H1 (cell line): ENCODE measurements around the gene BSG. TPM values are rescaled to one million over a fixed set of nuclear protein-coding genes. Genes with fewer than 3 reads are reported as not detected.

Source experiments
- CTCF ChIA-PET: fragments of 300-600 bp; sonication (Branson Sonifier 250); formaldehyde crosslinking; loops from one replicate; lab custom pipeline; 2021; ENCODE audit not compliant: partially characterized antibody; lab: Charles Lee
- POLR2A ChIA-PET: fragments of 300-600 bp; sonication (Branson Sonifier 250); formaldehyde crosslinking; loops from one replicate; lab custom pipeline; 2021; ENCODE audit warnings: inconsistent platforms; ENCODE audit not compliant: partially characterized antibody; lab: Charles Lee
- DNase-seq, 2 experiments: peaks; one replicate each; pipeline versions ENCODE4 v3.0.0 to v3.0.0-alpha.2; 2010 to 2022; ENCODE audit warnings: low spot score in 2 of 2, low read depth in 1 of 2, mixed read lengths in 1 of 2
- FAIRE-seq: peaks from 2 replicates; lab custom pipeline; 2011; peaks lifted over from hg19 to GRCh38; lab: Jason Lieb, UNC
- H2AFZ ChIP-seq: 2 replicates; pipeline ENCODE4 v1.8.1; 2012; ENCODE audit warnings: low read length, inconsistent platforms
- H2AK5ac ChIP-seq: 2 replicates; pipeline ENCODE4 v1.6.1; 2013; ENCODE audit warnings: low read depth, low read length
- H2BK120ac ChIP-seq: replicated peaks from 2 replicates; pipeline ENCODE3; 2013; ENCODE audit warnings: low read depth, low read length, inconsistent platforms
- H2BK12ac ChIP-seq: 2 replicates; pipeline ENCODE4 v1.6.1; 2013; ENCODE audit warnings: low read depth, low read length
- H2BK15ac ChIP-seq: 2 replicates; pipeline ENCODE4 v1.6.1; 2013; ENCODE audit warnings: low read length
- H2BK20ac ChIP-seq: 2 replicates; pipeline ENCODE4 v1.6.1; 2013; ENCODE audit warnings: low read length
- H2BK5ac ChIP-seq: 2 replicates; pipeline ENCODE4 v1.6.1; 2013; ENCODE audit warnings: low read depth, low read length
- H3K14ac ChIP-seq: 2 replicates; pipeline ENCODE4 v1.6.1; 2013; ENCODE audit warnings: inconsistent platforms; ENCODE audit not compliant: insufficient read length
- H3K18ac ChIP-seq: 2 replicates; pipeline ENCODE4 v1.6.1; 2013; ENCODE audit warnings: low read length; ENCODE audit errors: extremely low read depth
- H3K23ac ChIP-seq: 2 replicates; pipeline ENCODE4 v1.6.1; 2013; ENCODE audit warnings: inconsistent platforms; ENCODE audit not compliant: insufficient read length
- H3K23me2 ChIP-seq: 2 replicates; pipeline ENCODE4 v1.6.1; 2013; ENCODE audit warnings: low read depth, low read length
- H3K27ac ChIP-seq: 2 replicates; pipeline ENCODE4 v1.6.1; 2011; ENCODE audit warnings: low read depth, low read length, inconsistent platforms
- H3K27me3 ChIP-seq, 4 experiments: replicated peaks in 1 of 4; 1 replicate in 1 of 4; 2 replicates in 3 of 4; pipeline versions ENCODE4 v1.6.1 to v1.8.1; 2011 to 2013; ENCODE audit warnings: low read length in 3 of 4, mild to moderate bottlenecking in 3 of 4, inconsistent platforms in 2 of 4, mixed read lengths in 2 of 4, moderate library complexity in 1 of 4; ENCODE audit not compliant: control insufficient read depth in 3 of 4, insufficient read depth in 3 of 4; ENCODE audit errors: extremely low read depth in 1 of 4
- H3K36me3 ChIP-seq, 4 experiments: 2 replicates each; pipeline versions ENCODE4 v1.6.1 to v1.8.1; 2011 to 2013; ENCODE audit warnings: mild to moderate bottlenecking in 4 of 4, low read length in 3 of 4, moderate library complexity in 2 of 4, control low read depth in 1 of 4, inconsistent platforms in 1 of 4; ENCODE audit not compliant: insufficient read depth in 4 of 4, control insufficient read depth in 2 of 4
- H3K4ac ChIP-seq: replicated peaks from 2 replicates; pipeline ENCODE3; 2013; ENCODE audit warnings: low read length, low read depth, mixed read lengths, inconsistent platforms; ENCODE audit not compliant: insufficient read length
- H3K4me1 ChIP-seq, 4 experiments: replicated peaks in 1 of 4; 1 replicate in 1 of 4; 2 replicates in 3 of 4; pipeline versions ENCODE4 v1.6.1 to v1.8.1; 2011 to 2013; ENCODE audit warnings: low read length in 3 of 4, inconsistent platforms in 2 of 4, mixed read lengths in 1 of 4; ENCODE audit not compliant: insufficient read depth in 4 of 4, control insufficient read depth in 3 of 4
- H3K4me2 ChIP-seq, 2 experiments: 2 replicates each; pipeline versions ENCODE4 v1.6.1 to v1.8.1; 2011 to 2013; ENCODE audit warnings: low read depth in 2 of 2, low read length in 2 of 2, control low read depth in 1 of 2, inconsistent platforms in 1 of 2, mild to moderate bottlenecking in 1 of 2; ENCODE audit not compliant: insufficient read depth in 1 of 2
- H3K4me3 ChIP-seq, 4 experiments: fragments of 200-600, 300-600 bp in 1 of 4; sonication (generic), shearing (Covaris generic), sonication (Bioruptor Twin) in 1 of 4; 2 replicates each; pipeline versions ENCODE4 v1.5.1 to v1.8.1; 2011 to 2016; ENCODE audit warnings: low read length in 4 of 4, low read depth in 3 of 4, control low read depth in 2 of 4, inconsistent platforms in 2 of 4, mild to moderate bottlenecking in 2 of 4, mixed read lengths in 1 of 4, moderate library complexity in 1 of 4; ENCODE audit not compliant: insufficient read depth in 2 of 4; ENCODE audit errors: extremely low read depth in 1 of 4
- H3K56ac ChIP-seq: replicated peaks from 2 replicates; pipeline ENCODE3; 2013; ENCODE audit warnings: low read depth, mild to moderate bottlenecking, mixed read lengths, low read length, inconsistent platforms; ENCODE audit not compliant: insufficient read length
- H3K79me1 ChIP-seq: 2 replicates; pipeline ENCODE4 v1.6.1; 2013; ENCODE audit warnings: low read depth, low read length, control low read depth
- H3K79me2 ChIP-seq, 2 experiments: 2 replicates each; pipeline versions ENCODE4 v1.6.1 to v1.8.1; 2012 to 2013; ENCODE audit warnings: low read length in 2 of 2, mild to moderate bottlenecking in 2 of 2, inconsistent platforms in 1 of 2; ENCODE audit not compliant: insufficient read depth in 2 of 2, control insufficient read depth in 1 of 2
- H3K9ac ChIP-seq, 4 experiments: replicated peaks in 1 of 4; 1 replicate in 1 of 4; 2 replicates in 3 of 4; pipeline versions ENCODE4 v1.6.1 to v1.8.1; 2011 to 2013; ENCODE audit warnings: low read depth in 3 of 4, low read length in 3 of 4, control low read depth in 2 of 4, mild to moderate bottlenecking in 2 of 4, moderate library complexity in 2 of 4, inconsistent platforms in 1 of 4; ENCODE audit errors: extremely low read depth in 1 of 4
- H3K9me3 ChIP-seq, 2 experiments: 2 replicates each; pipeline versions ENCODE4 v1.6.1 to v1.8.1; 2012 to 2013; ENCODE audit warnings: mild to moderate bottlenecking in 2 of 2, moderate library complexity in 2 of 2, control low read depth in 1 of 2, inconsistent platforms in 1 of 2, low read depth in 1 of 2, low read length in 1 of 2, mixed read lengths in 1 of 2; ENCODE audit not compliant: insufficient read depth in 2 of 2
- H4K20me1 ChIP-seq, 2 experiments: replicated peaks in 1 of 2; 2 replicates each; pipeline versions ENCODE3 to v1.8.1; 2011 to 2013; ENCODE audit warnings: inconsistent platforms in 2 of 2, low read length in 2 of 2, mild to moderate bottlenecking in 1 of 2; ENCODE audit not compliant: insufficient read depth in 2 of 2, control insufficient read depth in 1 of 2
- H4K5ac ChIP-seq: 2 replicates; pipeline ENCODE4 v1.6.1; 2013; ENCODE audit warnings: low read length, low read depth, mixed read lengths, inconsistent platforms; ENCODE audit not compliant: insufficient read length
- H4K8ac ChIP-seq: 2 replicates; pipeline ENCODE4 v1.8.0; 2013; ENCODE audit warnings: mild to moderate bottlenecking, moderate library complexity, low read length, inconsistent platforms; ENCODE audit not compliant: insufficient read depth; ENCODE audit errors: extremely low read depth
- H4K91ac ChIP-seq: replicated peaks from 2 replicates; pipeline ENCODE3; 2013; ENCODE audit warnings: low read length, mixed read lengths, inconsistent platforms; ENCODE audit not compliant: insufficient read length
- ASH2L ChIP-seq: fragments of 200-600, 300-600 bp; sonication (generic); IDR thresholded peaks from one replicate; pipeline ENCODE4 v1.7.1; 2017; ENCODE audit warnings: low read length
- BRCA1 ChIP-seq: IDR thresholded peaks from 2 replicates; pipeline ENCODE4 v1.6.1; 2012; ENCODE audit warnings: low read depth, low read length, improper control_type of control experiment
- CHD2 ChIP-seq: IDR thresholded peaks from 2 replicates; pipeline ENCODE4 v1.6.1; 2012; ENCODE audit warnings: low read length, improper control_type of control experiment
- HDAC2 ChIP-seq, 2 experiments: fragments of 300-600 bp in 1 of 2; sonication (generic) in 1 of 2; IDR thresholded peaks; 2 replicates each; pipeline ENCODE4 v1.6.1; 2011 to 2012; ENCODE audit warnings: low read depth in 2 of 2, low read length in 2 of 2, mild to moderate bottlenecking in 2 of 2, moderate library complexity in 2 of 2, borderline replicate concordance in 1 of 2, inconsistent platforms in 1 of 2
- HDAC6 ChIP-seq: IDR thresholded peaks from one replicate; pipeline ENCODE4 v1.7.1; 2012; ENCODE audit warnings: low read depth, mild to moderate bottlenecking, inconsistent platforms, low read length, moderate library complexity
- KDM4A ChIP-seq: IDR thresholded peaks from one replicate; pipeline ENCODE4 v1.7.1; 2012; ENCODE audit warnings: low read depth, mild to moderate bottlenecking, moderate library complexity, low read length, inconsistent platforms; ENCODE audit not compliant: severe bottlenecking
- PHF8 ChIP-seq: fragments of 200-600 bp; sonication (generic); conservative IDR thresholded peaks from 2 replicates; pipeline ENCODE4 v1.7.1; 2012; ENCODE audit warnings: low read depth, mild to moderate bottlenecking, inconsistent platforms, low read length, moderate library complexity
- RFX5 ChIP-seq: IDR thresholded peaks from 2 replicates; pipeline ENCODE4 v1.6.1; 2011; ENCODE audit warnings: low read depth, low read length, improper control_type of control experiment, borderline replicate concordance
- RXRA ChIP-seq: IDR thresholded peaks from 2 replicates; pipeline ENCODE4 v1.6.1; 2011; ENCODE audit warnings: low read depth, mild to moderate bottlenecking, low read length, moderate library complexity; ENCODE audit not compliant: insufficient read depth
- SIN3A ChIP-seq, 2 experiments: IDR thresholded peaks in 1 of 2; conservative IDR thresholded peaks in 1 of 2; 2 replicates each; pipeline ENCODE4 v1.6.1; 2011 to 2012; ENCODE audit warnings: low read length in 2 of 2, improper control_type of control experiment in 1 of 2, low read depth in 1 of 2, mild to moderate bottlenecking in 1 of 2
- YY1 ChIP-seq: IDR thresholded peaks from 2 replicates; pipeline ENCODE4 v1.6.1; 2011; ENCODE audit warnings: low read depth, mild to moderate bottlenecking, low read length
- WGBS, 2 experiments: shearing (Covaris generic) in 1 of 2; methylation state at CpG; one replicate each; pipeline versions ENCODE4 v1.1.6 to v1.1.7; 2013 to 2015; ENCODE audit warnings: low lambda C conversion rate in 2 of 2, mixed read lengths in 2 of 2, inconsistent platforms in 1 of 2, low coverage in 1 of 2, missing lambda C conversion rate in 1 of 2; ENCODE audit not compliant: insufficient replicate concordance in 2 of 2, insufficient coverage in 1 of 2, insufficient read length in 1 of 2; ENCODE audit errors: extremely low coverage in 1 of 2, missing lambda C conversion rate in 1 of 2; 5-methylcytosine and 5-hydroxymethylcytosine counted together
- polyA plus RNA-seq, 7 experiments: library from polyadenylated mRNA; depleted of rRNA in 3 of 7; stranded (reverse) in 5 of 7; unstranded in 2 of 7; fragments of >200 nt in 5 of 7; fragments of 200-250 nt in 2 of 7; gene quantifications; 1 replicate in 5 of 7; 2 replicates in 1 of 7; 4 replicates in 1 of 7; pipeline versions ENCODE4 v1.2.1 to v1.2.3, GENCODE V29; 2011 to 2013; ENCODE audit warnings: missing spikeins in 2 of 7, mixed read lengths in 2 of 7
- total RNA-seq: library from RNA; stranded (reverse); fragmentation: NEBNext Ultra II Directional; extraction: Animal tissue kit (Norgen Biotek cat#: 25700); gene quantifications from 2 replicates; pipeline ENCODE4 v1.2.1, GENCODE V29; 2021
- TF ChIP-seq, protein P1 (sequence below): IDR thresholded peaks from 2 replicates; pipeline ENCODE4 v1.6.1; 2011; ENCODE audit warnings: low read length, improper control_type of control experiment

BSG gene
- total and polyA plus RNA-seq, 2 of the 8 experiments (the other 6 are each of a cell fraction or from before 2014, with no cell fraction given) = 726 to 1,055 TPM

DNA sequence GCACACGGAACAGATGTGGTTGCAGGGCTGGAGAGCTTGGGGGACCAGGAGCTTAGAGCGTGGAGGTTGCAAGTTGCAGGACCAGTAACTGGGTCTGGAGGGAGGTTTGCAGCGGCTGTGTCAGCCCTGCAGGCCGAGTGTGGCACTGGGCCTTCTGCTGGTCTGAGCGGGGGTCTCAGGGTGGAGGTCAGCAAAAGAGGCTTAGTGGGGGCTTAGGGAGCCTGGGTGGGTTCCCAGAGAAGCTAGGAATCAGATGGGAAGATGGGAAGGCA, 11.5 kb downstream of the BSG start:
- Histone ChIP-seq H3K4me1 (peaks cover 0 to 12% (median 5%) of the 10 kb centered on the region in 4 experiments; a peak in 5 of 7 replicates), H2AK5ac (no peak overlapping the region), H3K36me3 (peaks cover 9 to 36% (median 26%) of the 10 kb centered on the region in 4 experiments; a peak in 6 of 8 replicates), H3K79me2 (peaks cover 0 to 17% of the 10 kb centered on the region in 2 experiments; a peak in 3 of 4 replicates), H3K9ac (no peak overlapping the region), H3K23me2 (0 out of 2 replicates have a peak, but pooled peaks cover 2% of the 10 kb centered on the region), H4K91ac (no peak overlapping the region), H3K4me2 (no peak overlapping the region), H3K4me3 (no peak overlapping the region), H4K20me1 (peaks cover 21 to 31% of the 10 kb centered on the region in 2 experiments), H3K27ac (0 out of 2 replicates have a peak overlapping the region, but pooled peaks have one; percentile 19), H2AFZ (no peak overlapping the region), H3K14ac (no peak overlapping the region), H2BK5ac (no peak overlapping the region), H2BK120ac (no peak overlapping the region), H3K56ac (no peak overlapping the region), H3K4ac (no peak overlapping the region), H2BK12ac (no peak overlapping the region), H3K23ac (no peak overlapping the region), H3K27me3 (peaks cover 6 to 8% (median 7%) of the 10 kb centered on the region in 4 experiments), H4K5ac (no peak overlapping the region), H2BK15ac (no peak overlapping the region), H2BK20ac (no peak overlapping the region), H4K8ac (peak overlapping the region; percentile 38; the same call in 1 of the 2 replicates), H3K18ac (no peak overlapping the region), H3K9me3 (no peaks in the 10 kb centered on the region), H3K79me1 (peaks cover 6% of the 10 kb centered on the region)
- FAIRE-seq (no peak), DNase-seq (no peak)
- ChIA-PET POLR2A (interaction anchor here (0.8 to 6.3 kb wide), 17 partner anchors 8 to 444 kb away, joined by 3 to 78 read pairs (median 4); partner anchors contain the start of genes BSG, CDC34 and GZMM), CTCF (interaction anchor here (0.7 to 4.7 kb wide), 18 partner anchors 8 to 150 kb away, joined by 3 to 51 read pairs (median 4); no protein-coding TSS in a partner anchor)
- WGBS, 2 experiments = 77% methylated on average over 5 of the region's 5 CpGs; no CpG with 5 or more reads in 1 of the 2 experiments
- TF ChIP-seq KDM4A (no peak), HDAC6 (no peak), BRCA1 (no peak), RFX5 (no peak), YY1 (no peak), RXRA (no peak), PHF8 (no peak), SIN3A (conservative IDR thresholded peaks at IDR 0.05 in 1 of 2, IDR thresholded peaks at IDR 0.05 in 1 of 2; ENCODE audit: low read depth in 1 of 2, low read length in 2 of 2) (no peak), ASH2L (no peak), CHD2 (no peak), HDAC2 (IDR thresholded peaks at IDR 0.05; ENCODE audit: borderline replicate concordance in 1 of 2, low read depth in 2 of 2, low read length in 2 of 2) (no peak)
- TF ChIP-seq, protein P1, sequence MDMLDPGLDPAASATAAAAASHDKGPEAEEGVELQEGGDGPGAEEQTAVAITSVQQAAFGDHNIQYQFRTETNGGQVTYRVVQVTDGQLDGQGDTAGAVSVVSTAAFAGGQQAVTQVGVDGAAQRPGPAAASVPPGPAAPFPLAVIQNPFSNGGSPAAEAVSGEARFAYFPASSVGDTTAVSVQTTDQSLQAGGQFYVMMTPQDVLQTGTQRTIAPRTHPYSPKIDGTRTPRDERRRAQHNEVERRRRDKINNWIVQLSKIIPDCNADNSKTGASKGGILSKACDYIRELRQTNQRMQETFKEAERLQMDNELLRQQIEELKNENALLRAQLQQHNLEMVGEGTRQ = no peak
